Right atrium auricular region (tissue), 2 donors: ENCODE data around the gene NSUN7. TPM values are rescaled to one million over a fixed set of nuclear protein-coding genes. Genes with fewer than 3 reads are reported as not detected.
A peak's percentile ranks its signal among the peaks of the same experiment; 100 is the strongest.

ENCODE experiments used
- DNase-seq: peaks from one replicate; pipeline ENCODE4 v3.0.0-alpha.2; 2019; ENCODE audit warnings: low spot score
- H3K27ac ChIP-seq, 2 donors: fragments of 200-600 bp; sonication (generic); 1 replicate in 1 of 2; 2 replicates in 1 of 2; pipeline ENCODE4 v1.5.1; 2016 to 2019
- H3K27me3 ChIP-seq, 2 donors: fragments of 200-600 bp; sonication (generic); one replicate each; pipeline versions ENCODE4 v1.5.1 to v1.6.0; 2017 to 2019
- H3K36me3 ChIP-seq: fragments of 200-600 bp; sonication (generic); one replicate; pipeline ENCODE4 v1.5.1; 2016
- H3K4me1 ChIP-seq, 2 donors: fragments of 200-600 bp; sonication (generic); one replicate each; pipeline versions ENCODE4 v1.5.1 to v1.6.0; 2017 to 2019
- H3K4me3 ChIP-seq, 2 donors: fragments of 200-600 bp; sonication (generic); 1 replicate in 1 of 2; 2 replicates in 1 of 2; pipeline ENCODE4 v1.5.1; 2017 to 2019; ENCODE audit warnings: mild to moderate bottlenecking in 1 of 2, moderate library complexity in 1 of 2
- H3K9me3 ChIP-seq, 2 donors: fragments of 200-600 bp; sonication (generic); one replicate each; pipeline ENCODE4 v1.5.1; 2019
- total RNA-seq, 2 donors: library from RNA; depleted of rRNA; stranded (reverse); fragments of >200 nt; gene quantifications; one replicate each; pipeline ENCODE4 v1.1.0, GENCODE V29; 2016
- TF ChIP-seq, protein P1 (sequence below), 2 donors: fragments of 200-600 bp; sonication (generic); IDR thresholded peaks; one replicate each; pipeline ENCODE4 v1.5.1; 2019; ENCODE audit warnings: antibody characterized with exemption in 2 of 2

The NSUN7 gene
- total RNA-seq, 2 donors from 2014 or later = 1.9 to 9.8 TPM

DNA sequence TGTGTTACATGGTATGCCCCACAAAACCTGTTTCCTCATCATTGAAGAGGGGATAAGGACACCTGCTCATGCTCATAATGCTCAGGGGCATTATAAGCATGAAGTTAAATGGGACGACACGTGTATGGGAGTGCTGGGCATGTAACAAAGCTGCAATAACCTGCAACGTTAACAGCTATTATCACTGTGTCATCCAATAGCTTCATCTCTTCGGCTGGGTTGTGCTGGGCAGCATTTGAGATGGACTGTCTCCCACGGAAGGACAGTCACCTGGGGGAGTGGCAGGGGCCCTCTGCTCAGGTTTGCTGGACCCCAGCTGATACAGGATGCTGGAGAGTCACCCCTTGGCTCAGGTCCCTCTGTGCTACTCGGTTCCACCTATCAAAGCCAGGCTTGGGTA lies 94.5 kb downstream of the NSUN7 start:
- DNase-seq = no peak
- peak overlapping the region; percentile 80 to 89 for H3K27ac ChIP-seq
- H3K36me3 ChIP-seq = no peaks in the 10 kb centered on the region
- TF ChIP-seq, protein P1, sequence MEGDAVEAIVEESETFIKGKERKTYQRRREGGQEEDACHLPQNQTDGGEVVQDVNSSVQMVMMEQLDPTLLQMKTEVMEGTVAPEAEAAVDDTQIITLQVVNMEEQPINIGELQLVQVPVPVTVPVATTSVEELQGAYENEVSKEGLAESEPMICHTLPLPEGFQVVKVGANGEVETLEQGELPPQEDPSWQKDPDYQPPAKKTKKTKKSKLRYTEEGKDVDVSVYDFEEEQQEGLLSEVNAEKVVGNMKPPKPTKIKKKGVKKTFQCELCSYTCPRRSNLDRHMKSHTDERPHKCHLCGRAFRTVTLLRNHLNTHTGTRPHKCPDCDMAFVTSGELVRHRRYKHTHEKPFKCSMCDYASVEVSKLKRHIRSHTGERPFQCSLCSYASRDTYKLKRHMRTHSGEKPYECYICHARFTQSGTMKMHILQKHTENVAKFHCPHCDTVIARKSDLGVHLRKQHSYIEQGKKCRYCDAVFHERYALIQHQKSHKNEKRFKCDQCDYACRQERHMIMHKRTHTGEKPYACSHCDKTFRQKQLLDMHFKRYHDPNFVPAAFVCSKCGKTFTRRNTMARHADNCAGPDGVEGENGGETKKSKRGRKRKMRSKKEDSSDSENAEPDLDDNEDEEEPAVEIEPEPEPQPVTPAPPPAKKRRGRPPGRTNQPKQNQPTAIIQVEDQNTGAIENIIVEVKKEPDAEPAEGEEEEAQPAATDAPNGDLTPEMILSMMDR (IDR thresholded peaks at IDR 0.05) = no peak
- H3K9me3 ChIP-seq = no peaks in the 10 kb centered on the region
- no peaks in the 10 kb centered on the region for H3K27me3 ChIP-seq
- H3K4me1 ChIP-seq = peaks cover 0 to 44% of the 10 kb centered on the region in 2 donors
- no peak overlapping the region for H3K4me3 ChIP-seq

DNA sequence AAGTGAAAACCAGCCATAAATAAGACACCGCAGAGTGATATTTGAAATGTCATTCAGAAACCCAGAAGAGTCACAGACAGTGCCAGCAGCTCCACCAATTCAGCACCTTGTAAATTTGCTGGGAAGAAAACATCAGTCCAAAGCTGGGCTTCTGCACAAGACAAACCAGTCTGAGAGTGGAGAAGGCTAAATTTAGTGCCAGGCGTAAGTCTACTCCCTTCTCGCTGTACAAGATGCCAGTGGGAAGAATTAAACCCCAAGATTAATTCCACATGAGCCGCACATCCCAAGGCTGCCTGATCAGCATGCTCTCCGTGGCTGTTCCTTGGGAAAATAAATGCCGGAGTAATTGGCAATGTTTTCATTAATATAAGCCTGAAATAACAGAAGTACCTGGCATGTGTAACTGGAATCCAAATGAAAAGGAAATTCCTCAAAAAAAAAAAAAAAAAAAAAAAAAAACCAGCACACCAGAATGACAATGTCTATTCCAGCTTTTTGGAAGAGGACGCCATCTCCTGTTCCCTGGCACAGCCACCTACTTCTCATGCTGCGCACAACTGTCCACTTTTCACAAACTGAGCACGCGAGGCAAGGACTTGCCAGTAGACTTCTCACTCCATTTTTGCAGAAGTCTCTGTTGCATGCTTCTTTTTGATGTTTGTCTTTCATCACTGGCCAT lies 95.5 kb downstream of the NSUN7 start:
- H3K36me3 ChIP-seq = no peaks in the 10 kb centered on the region
- peak overlapping the region in 1 of 2 donors; percentile 89 for H3K27ac ChIP-seq
- H3K4me1 ChIP-seq = peaks cover 0 to 46% of the 10 kb centered on the region in 2 donors
- no peaks in the 10 kb centered on the region for H3K9me3 ChIP-seq
- H3K27me3 ChIP-seq = no peaks in the 10 kb centered on the region
- no peak for DNase-seq
- TF ChIP-seq, protein P1 (IDR thresholded peaks at IDR 0.05) = no peak
- no peak overlapping the region for H3K4me3 ChIP-seq

DNA sequence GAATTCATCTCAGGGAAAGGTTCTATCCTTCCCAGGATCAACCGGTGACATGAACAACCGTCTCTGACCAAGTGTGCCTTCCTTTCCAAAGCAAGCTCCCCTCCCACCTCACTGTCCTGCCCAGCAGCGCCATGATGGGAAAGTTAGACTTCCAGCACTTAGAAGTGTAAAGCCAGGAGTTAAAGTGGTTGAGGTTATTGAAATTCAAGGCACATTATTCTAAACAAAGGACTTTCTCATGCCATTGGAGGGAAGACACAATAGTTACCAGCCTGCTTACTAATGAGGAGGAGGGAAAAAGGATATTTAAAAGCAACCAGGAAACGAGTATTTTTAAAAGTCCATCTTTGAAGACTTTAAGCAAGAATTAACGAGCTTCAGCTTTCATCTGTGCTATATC lies 96.8 kb downstream of the NSUN7 start:
- Histone ChIP-seq H3K27ac (no peak overlapping the region), H3K4me3 (no peak overlapping the region), H3K4me1 (peaks cover 0 to 46% of the 10 kb centered on the region in 2 donors), H3K9me3 (no peaks in the 10 kb centered on the region), H3K36me3 (no peaks in the 10 kb centered on the region), H3K27me3 (no peaks in the 10 kb centered on the region)
- no peak for DNase-seq
- TF ChIP-seq, protein P1 (IDR thresholded peaks at IDR 0.05) = no peak

DNA sequence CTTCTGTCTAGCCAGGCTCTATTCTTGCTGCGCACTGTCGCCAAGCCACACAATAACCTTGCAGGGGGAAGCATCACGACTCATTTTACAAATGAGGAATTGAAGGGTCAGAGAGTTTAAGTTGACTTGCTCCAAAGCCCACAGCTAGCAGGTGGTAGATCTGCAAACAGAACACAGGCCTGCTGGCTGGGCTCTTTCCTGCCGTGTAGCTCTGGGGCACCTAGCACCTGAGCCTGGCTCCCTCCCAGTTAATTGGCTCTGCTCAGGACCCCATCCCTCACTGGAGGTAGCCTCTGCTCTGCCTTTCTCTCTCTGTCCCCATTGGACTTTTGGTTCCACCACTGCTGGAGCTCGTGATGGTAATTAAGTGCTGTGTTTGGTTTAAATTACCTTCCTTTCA lies 98.5 kb downstream of the NSUN7 start:
- Histone ChIP-seq H3K27ac (no peak overlapping the region), H3K4me1 (peaks cover 0 to 40% of the 10 kb centered on the region in 2 donors), H3K9me3 (no peaks in the 10 kb centered on the region), H3K36me3 (no peaks in the 10 kb centered on the region), H3K4me3 (no peak overlapping the region), H3K27me3 (no peaks in the 10 kb centered on the region)
- DNase-seq = no peak
- TF ChIP-seq, protein P1 (IDR thresholded peaks at IDR 0.05) = no peak

DNA sequence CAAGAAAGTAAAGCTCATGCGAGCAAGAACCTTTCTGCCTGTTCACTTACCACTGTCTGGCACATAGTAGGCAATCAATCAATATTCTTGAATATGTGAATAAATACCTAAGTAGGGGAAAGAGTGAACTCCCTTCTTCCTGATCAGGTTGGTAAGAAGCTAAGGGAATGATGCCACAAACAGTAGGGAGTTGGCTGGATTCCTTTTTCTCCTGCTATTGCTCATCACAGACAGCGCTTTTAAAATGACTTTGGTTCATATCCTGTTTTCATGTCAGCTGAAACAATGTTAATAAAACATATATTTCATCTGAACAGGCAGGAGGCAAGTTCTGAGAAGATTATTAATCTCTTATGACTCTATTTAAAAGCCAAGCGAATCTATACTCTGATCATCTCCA lies 99.2 kb downstream of the NSUN7 start:
- H3K4me3 ChIP-seq = no peak overlapping the region
- no peaks in the 10 kb centered on the region for H3K9me3 ChIP-seq
- H3K4me1 ChIP-seq = peaks cover 0 to 35% of the 10 kb centered on the region in 2 donors
- TF ChIP-seq, protein P1 (IDR thresholded peaks at IDR 0.05) = no peak
- no peaks in the 10 kb centered on the region for H3K27me3 ChIP-seq
- no peak for DNase-seq
- no peaks in the 10 kb centered on the region for H3K36me3 ChIP-seq
- H3K27ac ChIP-seq = no peak overlapping the region

DNA sequence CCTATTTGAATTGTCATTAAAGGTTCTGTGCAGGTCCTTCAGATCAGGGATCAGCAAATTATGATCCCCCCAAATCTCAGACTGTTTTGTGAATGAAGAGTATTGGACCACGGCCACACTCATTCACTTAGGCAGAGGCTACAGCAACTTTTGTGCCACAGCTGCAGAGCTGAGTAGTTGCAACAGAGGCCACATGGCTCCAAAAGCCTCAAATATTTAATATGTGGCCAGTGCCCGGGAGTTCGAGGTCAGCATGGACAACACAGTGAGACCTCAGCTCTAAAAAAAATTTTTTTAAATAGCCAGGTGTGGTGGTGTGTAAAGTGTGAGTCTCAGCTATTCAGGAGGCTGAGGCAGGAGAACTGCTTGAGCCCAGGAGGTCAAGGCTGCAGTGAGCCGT lies 100.7 kb downstream of the NSUN7 start:
- Histone ChIP-seq H3K9me3 (no peaks in the 10 kb centered on the region), H3K27ac (no peak overlapping the region), H3K4me1 (peaks cover 0 to 21% of the 10 kb centered on the region in 2 donors), H3K27me3 (no peaks in the 10 kb centered on the region), H3K36me3 (no peaks in the 10 kb centered on the region), H3K4me3 (no peak overlapping the region)
- no peak for DNase-seq
- TF ChIP-seq, protein P1 (IDR thresholded peaks at IDR 0.05) = no peak
